ENCODE measurements around the gene THSD4. TPM values are rescaled to one million over a fixed set of nuclear protein-coding genes. Genes with fewer than 3 reads are reported as not detected.

The THSD4 gene
- total and polyA plus RNA-seq, 2 of the 8 experiments (the other 6 are each of a cell fraction or from before 2014, with no cell fraction given), result 2.5 to 6.2 TPM

- no peak for TF ChIP-seq USF2 (IDR thresholded peaks at IDR 0.05; ENCODE audit: low read length)
- no peak for TF ChIP-seq EGR1 (IDR thresholded peaks at IDR 0.05; ENCODE audit: borderline replicate concordance, low read depth, low read length)
- TF ChIP-seq GTF2F1 (IDR thresholded peaks at IDR 0.05; ENCODE audit: borderline replicate concordance, low read depth, low read length), result no peak
- TF ChIP-seq ASH2L (IDR thresholded peaks at IDR 0.05; ENCODE audit: low read length), result no peak
Observed at GRCh38 chr15:71094137-71094536, 21.1 kb upstream of the THSD4 start (continued).

All from H1 (cell line).